ENCODE results near the gene RELN.
"Not testable (repeated sequence)": the region's sequence is repeated elsewhere in the genome, so short reads cannot be mapped to it uniquely, and the experiment has no call there.

- not testable (repeated sequence) for TF ChIP-seq CTCF, POLR2A (IDR thresholded peaks at IDR 0.05)
Measured at GRCh38 chr7:103486873-103487272, 502.6 kb downstream of the RELN start.

All from thyroid gland (tissue), 4 donors.